LoVo (cell line): ENCODE results near the gene GLI1.
A peak's percentile ranks its signal among the peaks of the same experiment; 100 is the strongest.

ENCODE experiments used
- DNase-seq: peaks from one replicate; pipeline ENCODE4 v3.0.0-alpha.2; 2016; ENCODE audit warnings: low spot score

The GLI1 gene

GRCh38 chr12:57461276-57461916, 1.8 kb downstream of the GLI1 start:
- peak; percentile 46 for DNase-seq

GRCh38 chr12:57461917-57462250, 2.3 kb downstream of the GLI1 start:
- peak; percentile 15 for DNase-seq

GRCh38 chr12:57462251-57462911, 2.8 kb downstream of the GLI1 start:
- peak; percentile 95 for DNase-seq

GRCh38 chr12:57462912-57463253, 3.3 kb downstream of the GLI1 start:
- DNase-seq = no peak

- DNase-seq = no peak
Observed at GRCh38 chr12:57464569-57464968, 5.0 kb downstream of the GLI1 start.

- DNase-seq = no peak
Observed at GRCh38 chr12:57465030-57465746, 5.6 kb downstream of the GLI1 start.

GRCh38 chr12:57465747-57466505, 6.3 kb downstream of the GLI1 start:
- no peak for DNase-seq

GRCh38 chr12:57467212-57467874, 7.8 kb downstream of the GLI1 start:
- DNase-seq = no peak

GRCh38 chr12:57467915-57468314, 8.3 kb downstream of the GLI1 start:
- DNase-seq = no peak

GRCh38 chr12:57469296-57470164, 9.9 kb downstream of the GLI1 start:
- DNase-seq = no peak

- no peak for DNase-seq
Observed at GRCh38 chr12:57470286-57470969, 10.8 kb downstream of the GLI1 start.

GRCh38 chr12:57470970-57471656, 11.5 kb downstream of the GLI1 start:
- no peak for DNase-seq

- DNase-seq = no peak
Observed at GRCh38 chr12:57471661-57472060, 12.1 kb downstream of the GLI1 start.

GRCh38 chr12:57472391-57472790, 12.8 kb downstream of the GLI1 start:
- no peak for DNase-seq

GRCh38 chr12:57473392-57473791, 13.8 kb downstream of the GLI1 start:
- no peak for DNase-seq

- no peak for DNase-seq
Observed at GRCh38 chr12:57473886-57474285, 14.3 kb downstream of the GLI1 start.

- no peak for DNase-seq
Observed at GRCh38 chr12:57474430-57474829, 14.8 kb downstream of the GLI1 start.

- DNase-seq = no peak
Observed at GRCh38 chr12:57474862-57475261, 15.3 kb downstream of the GLI1 start.

- no peak for DNase-seq
Observed at GRCh38 chr12:57475271-57476161, 15.9 kb downstream of the GLI1 start.
